Right atrium auricular region (tissue), 2 donors: Measurements from ENCODE around the gene ST6GALNAC1. TPM values are rescaled to one million over a fixed set of nuclear protein-coding genes. Genes with fewer than 3 reads are reported as not detected.

Experiments used
- DNase-seq: peaks from one replicate; pipeline ENCODE4 v3.0.0-alpha.2; 2019; ENCODE audit warnings: low spot score
- H3K27ac ChIP-seq, 2 donors: fragments of 200-600 bp; sonication (generic); 1 replicate in 1 of 2; 2 replicates in 1 of 2; pipeline ENCODE4 v1.5.1; 2016 to 2019
- H3K27me3 ChIP-seq, 2 donors: fragments of 200-600 bp; sonication (generic); one replicate each; pipeline versions ENCODE4 v1.5.1 to v1.6.0; 2017 to 2019
- H3K36me3 ChIP-seq: fragments of 200-600 bp; sonication (generic); one replicate; pipeline ENCODE4 v1.5.1; 2016
- H3K4me1 ChIP-seq, 2 donors: fragments of 200-600 bp; sonication (generic); one replicate each; pipeline versions ENCODE4 v1.5.1 to v1.6.0; 2017 to 2019
- H3K4me3 ChIP-seq, 2 donors: fragments of 200-600 bp; sonication (generic); 1 replicate in 1 of 2; 2 replicates in 1 of 2; pipeline ENCODE4 v1.5.1; 2017 to 2019; ENCODE audit warnings: mild to moderate bottlenecking in 1 of 2, moderate library complexity in 1 of 2
- H3K9me3 ChIP-seq, 2 donors: fragments of 200-600 bp; sonication (generic); one replicate each; pipeline ENCODE4 v1.5.1; 2019
- total RNA-seq, 2 donors: library from RNA; depleted of rRNA; stranded (reverse); fragments of >200 nt; gene quantifications; one replicate each; pipeline ENCODE4 v1.1.0, GENCODE V29; 2016
- TF ChIP-seq, protein P1 (sequence below), 2 donors: fragments of 200-600 bp; sonication (generic); IDR thresholded peaks; one replicate each; pipeline ENCODE4 v1.5.1; 2019; ENCODE audit warnings: antibody characterized with exemption in 2 of 2

ST6GALNAC1 gene
- total RNA-seq, 2 donors from 2014 or later = 2.4 to 7.1 TPM

DNA sequence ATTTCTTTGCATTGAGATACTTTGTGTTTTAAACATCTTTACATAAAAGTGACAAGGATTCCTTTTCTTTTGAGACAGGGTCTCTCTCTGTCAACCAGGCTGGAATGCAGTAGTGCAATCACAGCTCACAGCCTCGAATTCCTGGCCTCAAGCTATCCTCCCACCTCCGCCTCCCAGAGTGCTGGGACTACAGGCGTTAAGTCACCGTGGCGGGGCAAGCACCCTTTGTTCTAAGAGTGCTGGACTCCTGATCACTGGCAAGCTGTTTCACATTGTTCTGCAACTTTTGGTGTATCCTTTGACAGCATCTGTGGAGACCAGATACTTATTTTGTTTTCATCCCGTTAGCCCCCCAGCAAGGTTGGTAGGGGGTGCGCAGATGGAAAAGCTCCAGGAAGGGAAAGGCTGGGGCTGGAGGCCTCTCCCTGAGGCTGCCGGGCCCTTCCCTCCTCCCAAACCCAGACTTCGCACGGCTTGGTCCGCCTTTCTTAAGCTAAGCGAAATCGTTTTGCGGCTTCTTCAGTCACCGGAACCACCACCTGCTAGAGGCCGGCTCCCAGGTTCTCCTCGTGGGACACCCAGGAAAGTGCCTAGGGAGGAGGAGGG, 59.0 kb downstream of the ST6GALNAC1 start:
- H3K36me3 ChIP-seq = no peaks in the 10 kb centered on the region
- DNase-seq = no peak
- peak overlapping the region in 1 of 2 donors; percentile 62 for H3K27ac ChIP-seq
- H3K4me3 ChIP-seq = peak overlapping the region; percentile 50 to 69
- TF ChIP-seq, protein P1, sequence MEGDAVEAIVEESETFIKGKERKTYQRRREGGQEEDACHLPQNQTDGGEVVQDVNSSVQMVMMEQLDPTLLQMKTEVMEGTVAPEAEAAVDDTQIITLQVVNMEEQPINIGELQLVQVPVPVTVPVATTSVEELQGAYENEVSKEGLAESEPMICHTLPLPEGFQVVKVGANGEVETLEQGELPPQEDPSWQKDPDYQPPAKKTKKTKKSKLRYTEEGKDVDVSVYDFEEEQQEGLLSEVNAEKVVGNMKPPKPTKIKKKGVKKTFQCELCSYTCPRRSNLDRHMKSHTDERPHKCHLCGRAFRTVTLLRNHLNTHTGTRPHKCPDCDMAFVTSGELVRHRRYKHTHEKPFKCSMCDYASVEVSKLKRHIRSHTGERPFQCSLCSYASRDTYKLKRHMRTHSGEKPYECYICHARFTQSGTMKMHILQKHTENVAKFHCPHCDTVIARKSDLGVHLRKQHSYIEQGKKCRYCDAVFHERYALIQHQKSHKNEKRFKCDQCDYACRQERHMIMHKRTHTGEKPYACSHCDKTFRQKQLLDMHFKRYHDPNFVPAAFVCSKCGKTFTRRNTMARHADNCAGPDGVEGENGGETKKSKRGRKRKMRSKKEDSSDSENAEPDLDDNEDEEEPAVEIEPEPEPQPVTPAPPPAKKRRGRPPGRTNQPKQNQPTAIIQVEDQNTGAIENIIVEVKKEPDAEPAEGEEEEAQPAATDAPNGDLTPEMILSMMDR (IDR thresholded peaks at IDR 0.05) = no peak
- H3K4me1 ChIP-seq = peaks cover 0 to 16% of the 10 kb centered on the region in 2 donors
- H3K27me3 ChIP-seq = no peaks in the 10 kb centered on the region
- no peaks in the 10 kb centered on the region for H3K9me3 ChIP-seq

DNA sequence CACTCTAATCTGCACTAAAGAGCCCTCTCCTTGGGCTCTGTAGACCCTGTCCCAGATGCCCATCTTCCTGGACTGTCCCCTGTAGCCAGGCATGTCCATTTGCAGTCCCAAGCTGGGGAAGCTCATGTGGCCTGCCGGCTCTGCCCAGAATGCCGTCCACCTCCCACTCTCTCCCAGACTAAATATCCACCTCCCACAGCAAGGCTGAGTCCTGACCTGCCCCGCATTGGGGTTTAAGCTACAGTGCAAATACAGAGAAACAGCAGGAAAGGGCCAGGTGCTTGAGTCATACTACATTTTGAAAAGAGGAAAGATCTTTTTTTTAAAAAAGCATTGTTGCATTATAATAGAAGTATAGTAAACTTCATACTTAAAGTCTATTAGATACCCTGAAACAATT, 60.9 kb downstream of the ST6GALNAC1 start:
- TF ChIP-seq, protein P1 (IDR thresholded peaks at IDR 0.05) = no peak
- no peak overlapping the region for H3K27ac ChIP-seq
- no peak overlapping the region for H3K4me3 ChIP-seq
- H3K27me3 ChIP-seq = no peaks in the 10 kb centered on the region
- H3K36me3 ChIP-seq = no peaks in the 10 kb centered on the region
- DNase-seq = no peak
- no peaks in the 10 kb centered on the region for H3K9me3 ChIP-seq
- H3K4me1 ChIP-seq = peaks cover 0 to 16% of the 10 kb centered on the region in 2 donors

DNA sequence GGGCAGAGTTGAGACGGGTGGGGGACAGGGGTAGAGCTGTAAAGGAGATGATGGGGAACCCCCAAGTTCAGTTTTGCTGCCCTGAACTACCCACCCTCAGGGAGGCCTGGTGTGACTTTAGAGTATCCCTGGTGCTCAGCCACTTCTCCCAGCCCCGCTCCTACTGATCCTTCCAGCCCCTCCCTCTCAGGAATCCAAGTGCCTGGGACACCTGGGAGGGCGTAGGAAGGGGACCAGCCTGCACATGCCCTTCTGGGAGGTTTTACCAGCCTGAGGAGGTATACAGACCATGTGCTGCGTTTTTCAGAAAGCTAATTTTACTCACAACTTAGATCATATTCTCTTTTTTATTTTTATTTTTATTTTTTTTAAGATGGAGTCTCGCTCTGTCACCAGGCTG, 62.0 kb downstream of the ST6GALNAC1 start:
- no peaks in the 10 kb centered on the region for H3K9me3 ChIP-seq
- DNase-seq = no peak
- no peaks in the 10 kb centered on the region for H3K36me3 ChIP-seq
- no peak overlapping the region for H3K27ac ChIP-seq
- no peaks in the 10 kb centered on the region for H3K27me3 ChIP-seq
- H3K4me1 ChIP-seq = peaks cover 0 to 13% of the 10 kb centered on the region in 2 donors
- no peak overlapping the region for H3K4me3 ChIP-seq
- TF ChIP-seq, protein P1 (IDR thresholded peaks at IDR 0.05) = no peak

DNA sequence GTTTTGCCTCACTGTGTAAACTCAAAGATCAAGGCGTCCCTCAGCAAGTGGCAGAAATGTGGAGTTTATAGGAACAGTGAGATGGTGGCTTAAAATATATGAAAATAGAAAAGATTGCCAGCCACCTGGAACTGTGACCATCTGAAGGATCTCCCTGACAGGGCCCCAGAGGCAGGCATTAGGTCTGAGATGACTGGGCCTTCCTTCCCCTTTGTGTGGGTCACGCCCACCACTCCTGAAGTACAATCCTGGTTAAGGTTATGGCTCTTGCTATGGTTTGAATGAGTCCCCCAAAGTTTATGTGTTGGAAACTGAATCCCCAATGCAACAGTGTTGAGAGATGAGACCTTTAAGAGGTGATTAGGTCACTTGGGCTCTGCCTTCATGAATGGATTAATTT, 64.3 kb downstream of the ST6GALNAC1 start:
- H3K4me1 ChIP-seq = no peaks in the 10 kb centered on the region
- no peaks in the 10 kb centered on the region for H3K9me3 ChIP-seq
- H3K36me3 ChIP-seq = no peaks in the 10 kb centered on the region
- no peaks in the 10 kb centered on the region for H3K27me3 ChIP-seq
- TF ChIP-seq, protein P1 (IDR thresholded peaks at IDR 0.05) = no peak
- no peak overlapping the region for H3K4me3 ChIP-seq
- H3K27ac ChIP-seq = no peak overlapping the region
- DNase-seq = no peak

DNA sequence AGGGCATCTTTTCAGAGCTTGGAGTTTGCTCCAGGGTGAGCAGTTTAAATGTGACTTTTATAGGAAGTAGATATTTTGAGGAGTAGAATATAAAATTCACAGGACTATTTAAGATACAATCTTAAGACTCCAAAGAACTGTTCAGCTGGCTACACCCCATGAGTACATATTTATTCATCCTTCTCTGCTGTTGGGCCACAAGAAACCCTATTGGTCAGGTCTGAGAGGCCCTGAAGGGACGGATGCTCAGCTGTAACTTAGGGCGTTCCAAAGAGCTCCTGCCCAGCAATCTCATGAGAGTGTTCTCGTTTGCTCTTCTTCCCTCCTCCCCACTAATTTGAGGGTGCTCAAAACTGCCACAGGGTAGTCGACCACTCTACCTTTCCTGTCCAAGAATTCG, 65.2 kb downstream of the ST6GALNAC1 start:
- Histone ChIP-seq H3K4me3 (no peak overlapping the region), H3K9me3 (no peaks in the 10 kb centered on the region), H3K36me3 (no peaks in the 10 kb centered on the region), H3K27ac (no peak overlapping the region), H3K27me3 (no peaks in the 10 kb centered on the region), H3K4me1 (no peaks in the 10 kb centered on the region)
- TF ChIP-seq, protein P1 (IDR thresholded peaks at IDR 0.05) = no peak
- DNase-seq = no peak

DNA sequence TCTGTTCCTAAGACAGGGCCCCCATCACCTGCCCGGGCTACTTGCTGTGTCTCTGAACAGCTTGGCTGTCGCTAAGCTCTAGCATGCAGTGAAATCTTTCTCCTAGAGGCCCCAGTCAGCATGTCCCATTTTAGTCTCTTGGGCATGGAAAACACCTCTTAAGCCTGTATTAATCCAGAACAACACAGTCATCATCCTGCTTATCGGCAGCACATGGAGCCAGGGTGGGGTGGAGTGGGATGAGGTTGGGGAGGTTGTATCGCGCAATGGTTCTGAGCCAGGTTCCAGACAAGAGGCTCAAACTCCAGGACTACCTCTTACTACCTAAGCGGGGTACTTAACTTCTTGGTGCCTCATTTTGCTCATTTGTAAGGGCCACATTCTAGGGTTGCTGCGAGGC, 65.7 kb downstream of the ST6GALNAC1 start:
- no peak for DNase-seq
- H3K36me3 ChIP-seq = no peaks in the 10 kb centered on the region
- TF ChIP-seq, protein P1 (IDR thresholded peaks at IDR 0.05) = no peak
- no peak overlapping the region for H3K27ac ChIP-seq
- no peaks in the 10 kb centered on the region for H3K9me3 ChIP-seq
- H3K27me3 ChIP-seq = no peaks in the 10 kb centered on the region
- no peaks in the 10 kb centered on the region for H3K4me1 ChIP-seq
- no peak overlapping the region for H3K4me3 ChIP-seq
